Stimulated activated naive CD8-positive, alpha-beta T cell treated with anti-CD3 and anti-CD28 coated beads, Interleukin-15, Interleukin-2, amounts not matched to agents 100 U/mL and 50 U/mL, for 24 hours (primary cell): ENCODE measurements around the gene JAKMIP3.
A peak's percentile ranks its signal among the peaks of the same experiment; 100 is the strongest.

ENCODE experiments used
- ATAC-seq: fragments of 150-1000 bp; cut with Tn5 transposase; one replicate; pipeline ENCODE4 v1.10.0; 2021
- DNase-seq: peaks from one replicate; pipeline ENCODE4 v3.0.0; 2021

JAKMIP3 gene

DNA sequence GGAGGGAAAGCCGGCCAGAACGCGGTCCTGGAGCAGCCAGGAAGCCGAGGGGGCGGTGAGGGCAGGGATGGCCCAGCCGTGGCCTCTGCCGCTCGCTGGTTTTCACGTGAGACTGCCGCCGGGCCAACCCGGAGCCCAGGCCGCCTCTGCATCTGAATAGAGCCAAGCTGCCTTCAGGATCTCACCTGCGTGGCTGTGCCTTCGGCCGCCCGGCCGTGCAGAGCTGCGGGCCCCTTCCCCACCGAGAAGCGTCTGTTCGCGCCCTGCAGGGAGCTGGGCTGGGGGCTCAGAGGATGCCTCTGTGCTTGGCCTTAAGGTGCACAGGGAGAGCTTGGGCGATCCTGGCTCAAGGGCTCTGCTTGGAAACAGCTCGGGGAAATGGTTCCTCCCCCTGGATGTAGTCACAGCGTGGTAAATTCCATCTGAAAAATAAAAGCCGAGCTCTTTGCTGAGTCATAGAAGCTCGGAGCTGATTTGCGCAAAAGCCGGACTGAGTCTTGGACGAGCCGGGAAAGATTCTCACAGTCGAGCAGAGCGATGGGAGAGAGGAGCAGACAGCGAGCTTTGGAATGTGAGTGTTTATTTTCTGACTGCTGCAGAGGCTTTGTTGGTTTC is at the start of gene JAKMIP3:
JAKMIP3 (plus strand) TSS at position 456 of the 615 bp plus-strand sequence. CDS start 38,863 bp downstream, outside the sequence.
- ATAC-seq (peak; percentile 25), DNase-seq (no peak)

DNA sequence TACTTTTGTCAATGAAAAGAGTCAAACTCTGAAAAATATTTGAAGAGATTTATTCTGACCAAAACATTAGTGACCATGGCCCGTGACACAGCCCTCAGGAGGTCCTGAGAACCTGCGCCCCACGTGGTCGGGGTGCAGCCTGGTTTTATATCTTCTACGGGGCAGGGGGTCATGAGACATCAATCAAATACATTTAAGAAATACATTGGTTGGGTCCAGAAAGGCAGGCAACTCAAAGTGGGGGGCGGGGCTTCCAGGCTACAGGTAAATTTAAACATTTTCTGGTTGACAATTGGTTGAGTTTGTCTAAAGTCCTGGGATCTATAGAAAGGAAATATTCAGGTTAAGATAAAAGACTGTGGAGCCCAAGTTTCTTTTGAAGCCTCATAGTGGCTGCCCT is 49.2 kb upstream of the JAKMIP3 start:
- DNase-seq (no peak), ATAC-seq (no peak)

DNA sequence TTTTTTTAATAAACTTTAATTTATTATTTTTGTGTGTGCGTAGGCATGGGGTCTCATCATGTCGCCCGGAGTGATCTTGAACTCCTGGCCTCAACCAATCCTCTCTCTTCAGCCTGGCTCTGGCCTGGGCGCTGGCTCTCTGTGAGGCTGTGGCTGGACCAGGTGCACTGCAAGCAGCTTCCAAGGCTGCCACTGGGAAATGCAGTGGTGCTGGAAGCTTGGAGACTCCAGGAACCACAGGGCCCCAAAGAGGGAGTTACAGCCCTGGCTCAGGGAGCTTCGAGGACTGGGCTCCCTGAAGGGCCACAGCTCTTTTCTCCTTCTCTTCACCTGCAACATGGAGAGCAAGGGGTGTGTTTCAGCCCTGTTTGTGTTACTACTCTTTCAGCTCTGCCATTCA is 47.3 kb upstream of the JAKMIP3 start:
- DNase-seq (no peak), ATAC-seq (no peak)

DNA sequence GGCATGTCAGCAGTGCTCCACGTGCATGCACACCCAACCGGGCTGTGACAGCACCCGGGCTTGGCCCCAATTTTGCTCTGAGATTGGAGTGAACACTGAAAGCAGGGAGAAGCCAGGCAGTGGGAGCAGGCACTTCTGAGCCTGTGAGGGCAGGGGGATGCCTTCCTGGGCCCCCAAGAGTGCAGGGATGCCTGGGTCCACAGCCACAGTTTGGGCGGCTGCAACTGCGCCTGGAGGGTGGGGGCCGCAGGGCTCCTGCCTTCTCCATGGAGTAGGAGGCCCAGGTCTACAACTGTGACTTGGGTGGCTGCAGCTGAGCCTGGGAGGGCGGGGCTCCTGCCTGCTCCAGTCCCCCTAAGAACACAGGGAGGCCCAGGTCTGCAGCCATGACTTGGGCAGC is 46.4 kb upstream of the JAKMIP3 start:
- DNase-seq (no peak), ATAC-seq (no peak)

DNA sequence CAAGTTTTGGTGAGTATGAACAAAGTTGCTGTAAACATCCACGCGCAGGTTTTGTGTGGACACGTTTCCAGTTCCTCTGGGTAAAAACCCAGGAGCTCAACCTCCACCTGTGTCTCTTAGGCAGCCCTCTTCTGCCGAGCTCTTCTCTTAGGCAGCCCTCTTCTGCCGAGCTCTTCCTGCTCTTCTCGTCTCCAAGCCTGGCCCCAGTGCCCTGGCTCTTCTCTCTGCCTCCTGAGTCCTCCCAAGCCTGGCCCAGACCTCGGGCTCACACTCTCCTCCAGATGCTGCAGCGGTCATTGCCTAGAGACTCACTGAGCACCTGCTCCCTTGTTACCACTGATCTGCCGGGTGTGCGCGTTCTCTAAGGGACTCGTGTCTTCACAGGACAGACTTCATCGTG is 45.3 kb upstream of the JAKMIP3 start:
- DNase-seq (no peak), ATAC-seq (no peak)

DNA sequence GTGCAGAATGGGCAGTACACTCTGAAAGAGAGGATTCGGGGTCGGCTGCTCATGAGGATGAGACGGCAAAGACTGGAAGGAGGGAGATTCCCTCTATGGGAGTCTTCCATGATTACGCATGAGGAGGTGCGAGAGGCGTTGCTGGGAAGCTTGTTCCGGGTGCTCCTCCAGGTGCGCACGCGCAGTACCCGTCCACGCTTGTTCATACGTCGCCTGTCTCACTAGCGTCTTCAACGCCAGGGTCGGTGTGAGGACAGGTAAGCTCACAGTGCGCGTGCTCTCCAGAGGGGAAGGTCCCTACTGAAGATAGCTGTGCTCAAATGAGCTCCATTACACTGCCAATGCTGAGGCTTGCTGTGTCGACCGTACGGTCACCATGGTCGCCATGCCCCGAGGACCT is 44.7 kb upstream of the JAKMIP3 start:
- no peak for ATAC-seq
- DNase-seq = no peak

DNA sequence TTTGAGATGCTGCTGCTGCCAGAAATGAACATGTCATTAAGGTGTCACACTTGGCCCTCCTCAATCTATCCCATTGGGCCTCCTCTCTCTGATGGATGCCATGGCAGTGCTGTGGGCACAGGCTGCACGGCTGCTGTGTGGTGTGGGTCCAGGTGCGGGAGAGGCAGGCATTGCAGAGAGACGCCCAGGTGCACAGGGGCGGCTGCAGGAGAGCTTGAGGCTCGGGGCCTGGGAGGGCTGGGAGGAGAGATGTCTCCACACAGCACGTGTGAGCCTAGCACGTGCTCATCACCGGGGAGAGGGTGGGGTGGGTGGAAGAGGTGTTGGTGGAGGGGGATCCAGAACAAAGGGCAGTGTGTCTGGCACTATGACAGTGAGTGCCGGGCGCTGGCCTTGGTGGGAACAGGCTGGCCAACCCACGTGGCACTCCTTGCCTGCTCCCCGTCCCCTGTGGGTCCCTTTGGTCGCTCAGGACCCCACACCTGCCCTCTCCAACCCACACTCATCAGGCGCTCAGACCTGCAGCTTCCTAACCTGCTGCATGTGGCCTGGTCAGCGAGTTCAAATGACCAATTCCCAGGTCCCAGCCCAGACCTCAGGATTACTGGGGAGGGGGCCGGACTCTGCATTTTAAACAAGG is 44.1 kb upstream of the JAKMIP3 start:
- DNase-seq (no peak), ATAC-seq (no peak)

DNA sequence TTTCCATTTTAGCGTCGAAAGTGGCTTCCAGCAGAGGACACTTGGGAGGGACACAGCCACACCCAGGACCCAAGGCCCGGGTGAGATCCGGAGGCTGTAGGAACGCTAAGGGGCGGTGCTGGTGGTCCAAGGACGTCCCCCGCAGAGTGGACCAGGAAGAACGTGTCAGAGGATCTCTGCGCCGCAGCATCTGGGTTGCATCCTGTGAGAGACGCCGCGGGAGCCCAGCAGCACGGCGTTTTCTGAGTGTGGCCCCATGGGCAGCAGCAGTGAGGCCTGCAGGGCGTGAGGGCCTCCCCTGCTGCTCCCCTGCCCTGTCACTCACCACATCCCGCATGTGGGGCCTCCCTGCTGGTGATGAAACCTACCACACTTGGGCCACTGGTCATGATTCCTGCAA is 43.5 kb upstream of the JAKMIP3 start:
- ATAC-seq (no peak), DNase-seq (no peak)

DNA sequence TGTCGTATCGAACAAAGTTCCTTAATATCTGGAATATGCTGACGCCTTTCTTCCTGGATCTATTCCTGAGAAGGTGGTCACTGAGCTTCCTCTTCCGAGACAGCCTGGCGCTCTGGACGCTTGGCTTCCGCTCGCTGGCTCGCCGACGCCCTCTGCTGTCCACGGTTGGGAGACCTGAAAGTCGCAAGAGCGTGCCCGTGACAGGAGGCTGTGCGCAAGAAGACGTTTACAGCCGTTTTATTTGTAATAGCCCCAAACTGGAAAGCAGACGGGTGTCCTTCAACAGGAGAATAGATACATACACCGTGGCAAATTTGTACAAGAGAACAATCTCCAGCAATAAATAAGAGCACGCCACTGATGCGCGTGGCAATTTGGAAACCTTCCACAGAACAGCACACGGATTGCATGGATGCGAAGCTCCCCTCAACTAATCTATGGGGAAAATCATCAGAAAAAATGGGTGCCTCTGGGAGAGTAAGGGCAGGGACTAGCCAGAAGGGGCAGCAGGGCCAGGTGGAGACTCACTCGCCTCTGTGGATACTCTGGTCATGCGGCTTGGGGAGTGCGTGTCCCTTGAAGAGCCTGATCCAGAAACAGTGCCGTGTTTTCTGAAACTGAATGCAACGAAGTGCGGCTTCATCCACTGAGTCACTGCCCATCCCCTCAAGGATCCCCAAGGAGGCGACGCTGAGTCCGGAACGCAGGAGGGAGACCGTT is 42.5 kb upstream of the JAKMIP3 start:
- DNase-seq (peak; percentile 87), ATAC-seq (peak; percentile 73)

DNA sequence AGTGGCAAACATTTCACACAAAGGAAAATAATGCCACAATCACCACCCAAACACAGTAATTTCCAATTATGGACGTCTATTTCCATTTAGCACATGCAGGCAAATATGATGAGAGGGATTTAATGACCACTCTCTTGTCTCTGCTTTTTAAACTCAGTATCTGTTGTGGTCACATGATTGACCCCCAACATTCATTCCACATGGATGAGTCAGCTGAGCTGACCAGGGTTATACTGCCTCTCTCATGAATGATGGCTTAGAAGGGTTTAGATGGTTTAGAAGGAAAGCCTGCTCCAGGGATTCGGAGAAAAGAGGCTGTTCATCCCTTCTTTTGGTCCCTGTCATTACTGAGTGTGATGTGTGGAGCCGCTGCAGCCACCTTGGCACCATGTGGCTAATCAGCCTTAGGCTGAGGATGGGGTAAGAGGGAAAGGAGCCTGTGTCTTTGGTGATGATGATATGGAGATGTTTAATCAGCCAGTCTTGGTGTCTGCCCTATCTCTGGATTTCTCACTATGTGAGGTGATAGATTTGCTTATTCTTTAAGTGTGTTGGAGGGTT is 38.2 kb upstream of the JAKMIP3 start:
- DNase-seq (no peak), ATAC-seq (no peak)

DNA sequence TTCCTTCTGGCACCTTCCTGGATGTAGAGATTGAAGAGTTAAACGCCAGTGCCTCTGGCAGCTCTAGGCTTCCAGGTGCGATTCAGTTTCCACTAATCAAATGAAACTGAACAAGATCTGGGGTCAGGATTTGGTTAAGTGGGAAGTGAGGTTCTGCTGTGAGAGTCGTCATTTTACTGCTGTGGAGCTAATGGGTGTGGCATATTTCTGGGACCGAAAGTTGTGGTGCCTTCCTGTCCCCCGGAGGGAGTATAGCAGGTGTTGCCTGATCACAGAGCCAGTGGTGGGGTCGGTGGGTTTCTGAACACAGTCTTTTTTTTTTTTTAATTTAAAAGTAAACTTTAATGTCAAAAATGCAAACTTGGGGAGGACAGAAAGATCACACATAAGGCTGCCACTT is 37.0 kb upstream of the JAKMIP3 start:
- no peak for ATAC-seq
- no peak for DNase-seq

DNA sequence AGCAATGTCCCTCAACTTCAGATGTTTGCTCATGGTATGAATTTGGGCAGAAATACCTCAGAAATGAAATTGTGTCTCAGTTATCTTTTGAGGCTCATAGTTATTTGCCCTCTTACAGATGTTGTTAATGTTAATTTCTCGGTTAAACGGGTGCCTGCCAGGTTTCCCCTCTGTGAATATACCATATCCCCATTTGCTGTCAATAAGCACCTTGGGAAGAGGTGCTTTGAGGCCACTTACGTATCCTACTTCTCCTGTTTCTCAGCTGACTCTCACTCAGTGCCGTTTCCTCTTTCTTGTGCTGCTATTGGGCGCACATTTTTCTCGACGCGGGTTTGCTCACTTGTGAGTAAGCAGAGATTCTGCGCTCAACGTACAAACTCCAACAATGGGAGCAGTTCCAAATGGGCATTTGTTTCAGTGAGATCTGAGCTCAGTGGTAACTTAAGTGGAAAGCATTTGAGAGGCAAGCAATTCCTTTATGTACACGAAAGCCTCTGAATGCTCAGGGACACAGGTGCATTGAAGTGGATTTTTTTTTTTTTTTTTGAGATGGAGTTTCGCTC is 34.8 kb upstream of the JAKMIP3 start:
- no peak for DNase-seq
- no peak for ATAC-seq

DNA sequence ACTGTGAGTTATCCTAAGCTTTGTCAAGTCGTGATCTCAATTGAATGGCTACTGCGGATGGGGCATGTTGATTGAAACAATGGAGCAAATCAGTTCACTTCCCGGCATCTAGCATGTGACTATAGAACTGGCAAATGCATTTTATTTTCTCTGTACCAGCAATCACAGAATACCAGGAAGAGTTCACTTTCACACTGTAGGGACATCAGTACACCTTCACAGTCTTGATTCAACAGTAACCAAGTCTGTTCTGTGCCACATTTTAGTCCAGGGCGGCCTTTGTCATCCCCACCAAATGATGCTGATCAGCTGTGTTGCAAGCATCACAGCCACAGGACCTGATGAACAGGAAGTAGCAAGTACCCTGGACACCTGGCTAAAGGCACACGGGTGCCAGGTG is 32.1 kb upstream of the JAKMIP3 start:
- ATAC-seq (no peak), DNase-seq (no peak)

DNA sequence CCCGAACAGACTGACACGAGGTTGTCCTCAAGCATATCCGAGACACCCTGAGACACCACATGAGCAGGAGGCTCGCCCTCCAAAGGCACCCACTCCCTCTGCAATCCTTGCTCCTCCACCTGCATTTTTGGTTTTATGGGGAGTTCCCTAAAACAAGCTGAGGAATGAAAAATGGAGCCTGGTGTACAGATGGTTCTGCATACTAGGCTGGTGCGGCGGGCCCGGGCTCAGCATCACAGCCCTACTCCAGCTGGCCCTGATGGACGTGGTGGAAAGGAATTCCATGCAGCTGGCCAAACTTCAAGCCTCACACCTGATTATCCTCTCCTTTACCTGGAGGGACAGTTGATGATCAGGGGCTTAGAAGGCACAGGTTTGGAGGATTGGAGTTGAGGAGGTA is 30.3 kb upstream of the JAKMIP3 start:
- no peak for DNase-seq
- ATAC-seq = no peak

DNA sequence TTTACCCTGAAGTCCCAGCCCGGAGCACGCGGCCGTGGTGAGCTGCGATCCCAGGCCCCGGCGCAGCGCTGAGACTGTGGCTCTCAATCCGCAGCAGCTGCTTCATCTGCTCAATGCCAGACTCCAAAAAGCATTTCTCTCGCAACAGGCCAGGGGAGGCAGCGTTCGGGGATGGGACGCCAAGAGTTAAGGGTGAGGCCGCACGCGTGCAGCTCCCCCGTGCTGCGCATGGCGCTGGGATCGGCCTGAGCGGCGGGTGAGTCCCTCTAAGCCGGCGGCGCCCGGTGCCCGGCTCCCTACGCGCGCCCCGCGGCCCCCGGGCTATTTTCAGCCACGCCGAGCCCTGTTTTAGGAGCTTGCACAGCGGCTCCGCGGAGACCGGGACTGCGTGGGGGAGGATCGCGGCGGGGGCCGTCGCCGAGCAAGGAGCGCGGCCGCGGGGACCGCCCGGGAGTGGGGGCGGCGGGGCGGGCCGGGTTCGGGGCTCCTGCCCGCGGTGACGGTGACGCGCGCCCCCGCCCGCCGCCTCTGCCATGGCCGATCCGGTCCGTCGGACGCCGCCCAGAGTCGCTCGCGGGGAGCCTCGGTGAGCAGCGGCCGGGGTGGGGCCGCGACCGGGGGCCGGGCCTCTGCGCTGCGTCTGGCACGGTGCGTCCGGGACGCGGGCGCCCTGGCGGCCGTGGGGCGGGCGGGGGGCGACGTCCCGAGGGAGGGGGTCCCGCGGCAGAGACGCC is 29.4 kb upstream of the JAKMIP3 start:
- DNase-seq = no peak
- peak; percentile 22 for ATAC-seq

DNA sequence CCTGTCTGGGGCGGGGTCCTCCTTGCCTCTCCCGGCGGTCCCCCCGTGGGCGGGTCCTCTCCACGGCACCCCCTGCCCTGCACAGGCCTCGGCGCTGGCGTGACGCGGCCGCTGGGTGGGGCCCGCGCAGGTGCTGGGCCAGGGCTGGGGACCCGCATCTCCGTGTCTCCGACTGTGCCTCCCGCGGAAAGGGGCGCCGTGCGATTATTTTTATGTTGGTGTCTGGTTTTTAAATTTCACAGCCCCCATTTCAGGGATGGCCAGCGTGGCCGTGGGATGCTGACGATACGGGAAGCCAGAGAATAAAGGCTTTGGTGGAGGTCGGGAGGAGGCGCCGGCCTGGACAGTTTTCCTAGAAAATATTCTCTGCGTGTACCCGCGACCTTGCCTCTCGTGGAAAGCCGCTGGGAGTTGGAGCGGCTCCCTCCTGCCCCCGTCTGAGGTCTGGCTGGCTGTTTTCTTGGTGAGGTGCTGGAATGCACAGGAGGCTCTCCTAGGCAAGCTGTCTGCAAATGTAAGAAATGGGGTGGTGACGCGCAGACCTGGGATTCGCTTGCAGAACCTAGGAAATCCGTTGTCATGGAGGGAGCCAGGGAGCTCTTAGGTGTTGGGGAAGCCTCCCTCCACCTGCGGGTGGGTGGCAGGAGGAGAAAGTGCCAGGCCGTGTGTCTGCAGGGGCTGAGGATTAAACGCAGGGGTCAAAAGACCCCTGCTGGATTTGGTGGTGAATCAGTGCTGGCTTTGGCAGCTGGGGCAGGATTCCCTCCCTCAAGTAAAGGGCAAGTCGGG is 28.7 kb upstream of the JAKMIP3 start:
- DNase-seq (peak; percentile 11), ATAC-seq (peak; percentile 34)

DNA sequence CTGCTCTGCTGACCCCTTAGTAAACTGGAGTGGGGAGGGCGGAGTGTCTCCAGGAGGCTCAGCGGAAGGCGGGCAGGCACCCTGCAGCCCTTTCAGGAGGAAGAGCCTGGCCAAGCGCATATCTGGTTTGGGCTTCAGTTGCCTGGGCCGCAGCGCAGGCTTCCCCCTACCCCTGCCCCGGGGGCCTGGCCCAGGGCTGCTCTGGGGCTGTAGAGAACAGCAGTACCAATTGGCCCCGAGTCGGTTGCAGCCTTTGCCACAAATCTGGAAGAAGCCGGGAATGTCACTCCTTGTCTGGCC is 28.1 kb upstream of the JAKMIP3 start:
- ATAC-seq (no peak), DNase-seq (no peak)

DNA sequence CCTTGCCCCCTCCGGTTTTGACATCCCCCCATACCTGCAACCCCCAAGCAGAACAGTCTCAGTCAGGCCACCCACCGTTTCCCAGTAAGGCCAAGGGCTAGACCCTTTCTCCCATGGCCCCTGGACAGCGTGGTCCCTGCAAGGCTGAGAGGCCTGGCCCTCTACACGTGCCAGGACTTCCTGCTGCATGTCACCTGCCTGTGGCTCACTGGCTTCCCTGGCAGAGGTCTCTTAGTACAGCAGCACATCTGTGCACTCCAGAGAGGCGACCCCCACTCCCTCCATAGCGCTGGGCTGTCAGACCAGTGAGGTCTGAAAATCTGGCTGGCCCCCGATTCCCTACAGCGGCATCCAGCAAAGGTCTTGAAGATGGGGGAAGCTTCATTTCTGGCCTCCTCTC is 26.4 kb upstream of the JAKMIP3 start:
- ATAC-seq (no peak), DNase-seq (no peak)

DNA sequence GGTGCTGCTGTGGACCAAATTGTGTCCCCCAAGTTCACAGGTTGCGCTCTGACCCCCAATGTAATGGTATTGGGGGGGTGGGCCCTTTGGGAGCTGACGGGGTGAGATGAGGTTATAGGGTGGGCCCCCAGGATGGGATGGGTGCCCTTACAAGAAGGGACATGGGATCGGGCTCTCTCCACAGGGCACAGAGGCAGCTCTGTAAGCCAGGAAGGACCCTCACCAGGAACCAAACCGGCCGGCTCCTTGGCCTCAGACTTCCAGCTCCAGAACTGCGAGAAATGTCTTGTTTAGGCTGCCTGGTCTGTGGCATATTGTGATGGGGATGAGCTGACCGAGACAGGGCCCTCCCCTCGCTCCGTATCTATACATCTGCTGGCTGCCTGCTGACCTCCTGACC is 25.7 kb upstream of the JAKMIP3 start:
- no peak for ATAC-seq
- no peak for DNase-seq

DNA sequence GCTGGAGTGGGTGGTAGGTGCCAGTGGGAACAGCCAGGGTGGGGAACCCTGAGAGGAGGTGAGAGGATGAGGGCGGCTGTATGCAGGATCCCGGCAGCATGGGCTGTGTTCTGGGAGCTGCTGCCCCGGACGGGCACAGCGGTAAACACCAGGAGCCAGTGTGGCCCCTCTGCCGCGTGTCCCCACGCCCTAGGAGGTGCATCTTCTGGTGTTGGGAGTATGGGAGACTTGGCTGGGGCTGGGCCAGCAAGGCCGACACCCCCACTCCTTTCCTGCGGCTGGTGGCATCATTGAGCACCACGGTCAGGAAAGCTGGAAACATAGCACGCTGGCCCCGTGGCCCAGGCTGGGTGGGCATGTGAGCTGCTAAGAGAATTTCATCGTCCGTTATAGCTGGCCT is 24.4 kb upstream of the JAKMIP3 start:
- DNase-seq (no peak), ATAC-seq (no peak)

DNA sequence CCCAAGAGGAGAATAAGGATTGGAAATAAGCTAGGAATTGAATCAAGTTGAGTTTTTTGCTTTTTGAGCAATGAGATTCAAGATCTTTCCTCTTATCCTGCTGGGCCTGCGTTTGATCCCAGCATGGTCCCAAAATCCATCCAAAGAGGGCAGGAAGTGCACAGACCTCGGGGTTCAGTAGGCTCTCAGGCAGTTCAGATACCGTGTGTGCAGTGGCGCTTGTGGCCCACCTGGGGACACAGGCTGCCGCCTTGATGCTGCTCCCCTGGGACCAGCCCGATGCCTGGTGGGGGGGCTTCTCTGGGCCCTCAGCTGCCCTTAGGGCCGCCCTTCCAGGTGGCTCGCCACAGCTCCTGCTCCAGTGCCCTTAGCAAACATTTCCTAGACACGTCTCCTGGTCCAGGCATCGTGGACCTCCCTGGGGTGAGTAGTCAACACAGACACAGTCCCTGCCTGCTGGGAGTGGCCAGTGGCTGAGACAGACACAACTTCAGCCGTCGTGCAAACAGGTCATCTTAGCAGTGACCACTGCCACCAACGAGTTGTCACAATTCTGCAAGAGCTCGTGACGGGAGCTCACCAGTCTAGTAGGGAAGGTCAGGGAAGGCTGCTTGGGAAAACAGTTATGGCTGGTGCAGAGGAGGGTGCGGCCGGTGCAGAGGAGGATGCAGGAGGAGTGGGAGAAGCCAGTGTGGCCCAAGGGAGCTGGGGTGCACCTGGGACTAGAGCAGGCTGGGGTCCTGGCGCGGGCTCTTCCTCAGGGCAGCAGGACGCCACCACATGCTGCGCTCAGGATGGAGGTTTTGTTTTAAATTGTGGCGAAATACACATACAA is 21.7 kb upstream of the JAKMIP3 start:
- DNase-seq (no peak), ATAC-seq (no peak)
